SK-N-MC (cell line): ENCODE data around the gene MPC1L.

Experiments
- EZH2 ChIP-seq: fragments of 200-600 bp; sonication (generic); IDR thresholded peaks from one replicate; pipeline ENCODE4 v1.6.1; 2017; ENCODE audit warnings: antibody characterized with exemption
- POLR2AphosphoS5 ChIP-seq: IDR thresholded peaks from 2 replicates; pipeline ENCODE4 v1.6.1; 2012; ENCODE audit warnings: mild to moderate bottlenecking, low read depth, low read length, borderline replicate concordance

- TF ChIP-seq EZH2 (no peak), POLR2AphosphoS5 (no peak)
These were observed 37.2 kb downstream of the MPC1L start for GRCh38 chrX:40660381-40660780.
